HEK293 (cell line): ENCODE results near the gene CHN2.

ENCODE experiments used
- CTCF ChIA-PET: fragments of 350-600 bp; formaldehyde crosslinking; extraction: SDS; loops from one replicate; lab custom pipeline; 2021; ENCODE audit warnings: antibody characterized with exemption; lab: Yijun Ruan, JAX
- POLR2A ChIA-PET: fragments of 300-600 bp; formaldehyde crosslinking; extraction: SDS; loops from one replicate; lab custom pipeline; 2020; ENCODE audit warnings: antibody characterized with exemption, inconsistent platforms; lab: Yijun Ruan, JAX
- H3K27ac ChIP-seq: fragments of 200-500 bp; sonication (Bioruptor generic); 2 replicates; pipeline ENCODE4 v1.5.1; 2014; ENCODE audit warnings: low read depth, low read length, control low read depth, inconsistent platforms; ENCODE audit errors: extremely low read depth
- H3K36me3 ChIP-seq, 2 experiments: fragments of 200-500 bp in 1 of 2; sonication (Bioruptor generic) in 1 of 2; 1 replicate in 1 of 2; 2 replicates in 1 of 2; pipeline ENCODE4 v1.5.1; 2014 to 2017; ENCODE audit warnings: inconsistent platforms in 2 of 2, low read length in 2 of 2; ENCODE audit not compliant: control insufficient read depth in 2 of 2, insufficient read depth in 1 of 2
- H3K4me1 ChIP-seq: fragments of 200-500 bp; sonication (Bioruptor generic); 2 replicates; pipeline ENCODE4 v1.5.1; 2014; ENCODE audit warnings: mild to moderate bottlenecking, low read length, inconsistent platforms; ENCODE audit not compliant: control insufficient read depth, insufficient read depth
- H3K4me3 ChIP-seq: 2 replicates; pipeline ENCODE4 v1.5.1; 2011; ENCODE audit warnings: low read depth, mild to moderate bottlenecking, control low read depth, low read length, moderate library complexity
- H3K9me3 ChIP-seq: fragments of 200-500 bp; sonication (Bioruptor generic); 2 replicates; pipeline ENCODE4 v1.5.1; 2014; ENCODE audit warnings: low read depth, low read length, inconsistent platforms; ENCODE audit not compliant: control insufficient read depth, insufficient read depth
- BCL11B ChIP-seq: fragments of 450-650 bp; formaldehyde crosslinking; IDR thresholded peaks from 2 replicates; pipeline ENCODE4 v1.5.1; 2016; ENCODE audit warnings: low read depth, missing biosample characterization, missing genetic modification characterization
- GLIS1 ChIP-seq: fragments of 450-650 bp; formaldehyde crosslinking; IDR thresholded peaks from 2 replicates; pipeline ENCODE4 v1.5.1; 2016; ENCODE audit warnings: missing biosample characterization, missing genetic modification characterization
- KLF8 ChIP-seq: fragments of 450-650 bp; formaldehyde crosslinking; IDR thresholded peaks from 2 replicates; pipeline ENCODE4 v1.5.1; 2016; ENCODE audit warnings: missing biosample characterization, missing genetic modification characterization
- OSR2 ChIP-seq: fragments of 450-650 bp; formaldehyde crosslinking; IDR thresholded peaks from 2 replicates; pipeline ENCODE4 v1.5.1; 2016; ENCODE audit warnings: missing biosample characterization, missing genetic modification characterization
- PRDM4 ChIP-seq: fragments of 450-650 bp; formaldehyde crosslinking; IDR thresholded peaks from 2 replicates; pipeline ENCODE4 v1.5.1; 2017; ENCODE audit warnings: missing biosample characterization, missing genetic modification characterization
- SP7 ChIP-seq: fragments of 450-650 bp; formaldehyde crosslinking; IDR thresholded peaks from 2 replicates; pipeline ENCODE4 v1.5.1; 2016; ENCODE audit warnings: missing biosample characterization, missing genetic modification characterization
- ZBTB21 ChIP-seq: fragments of 450-650 bp; formaldehyde crosslinking; IDR thresholded peaks from 2 replicates; pipeline ENCODE4 v1.5.1; 2017; ENCODE audit warnings: missing biosample characterization, missing genetic modification characterization
- ZBTB7A ChIP-seq: fragments of 450-650 bp; formaldehyde crosslinking; IDR thresholded peaks from 2 replicates; pipeline ENCODE4 v1.5.1; 2016; ENCODE audit warnings: low read depth, missing biosample characterization, missing genetic modification characterization
- ZNF138 ChIP-seq: fragments of 450-650 bp; formaldehyde crosslinking; IDR thresholded peaks from 2 replicates; pipeline ENCODE4 v1.5.1; 2016; ENCODE audit warnings: missing biosample characterization, missing genetic modification characterization, borderline replicate concordance
- ZNF140 ChIP-seq: fragments of 450-650 bp; formaldehyde crosslinking; IDR thresholded peaks from 2 replicates; pipeline ENCODE4 v1.5.1; 2016; ENCODE audit warnings: missing biosample characterization, missing genetic modification characterization
- ZNF148 ChIP-seq: fragments of 450-650 bp; formaldehyde crosslinking; IDR thresholded peaks from 2 replicates; pipeline ENCODE4 v1.5.0; 2017; ENCODE audit warnings: missing biosample characterization, missing genetic modification characterization, borderline replicate concordance
- ZNF366 ChIP-seq: fragments of 450-650 bp; formaldehyde crosslinking; conservative IDR thresholded peaks from 2 replicates; pipeline ENCODE4 v1.5.1; 2016; ENCODE audit warnings: missing biosample characterization, missing genetic modification characterization
- ZNF426 ChIP-seq: fragments of 450-650 bp; formaldehyde crosslinking; IDR thresholded peaks from 2 replicates; pipeline ENCODE4 v1.5.1; 2017; ENCODE audit warnings: missing biosample characterization, missing genetic modification characterization, mild to moderate bottlenecking, inconsistent platforms, moderate library complexity
- ZNF529 ChIP-seq: fragments of 450-650 bp; formaldehyde crosslinking; IDR thresholded peaks from 2 replicates; pipeline ENCODE4 v1.5.1; 2017; ENCODE audit warnings: missing genetic modification characterization, missing biosample characterization; ENCODE audit not compliant: insufficient replicate concordance
- ZNF560 ChIP-seq: fragments of 450-650 bp; formaldehyde crosslinking; IDR thresholded peaks from 2 replicates; pipeline ENCODE4 v1.5.1; 2017; ENCODE audit warnings: missing biosample characterization, missing genetic modification characterization, borderline replicate concordance
- ZNF585B ChIP-seq: fragments of 450-650 bp; formaldehyde crosslinking; IDR thresholded peaks from 2 replicates; pipeline ENCODE4 v1.5.1; 2016; ENCODE audit warnings: missing biosample characterization, missing genetic modification characterization
- ZNF610 ChIP-seq: fragments of 450-650 bp; formaldehyde crosslinking; IDR thresholded peaks from 2 replicates; pipeline ENCODE4 v1.5.1; 2016; ENCODE audit warnings: missing biosample characterization, missing genetic modification characterization, borderline replicate concordance
- ZNF654 ChIP-seq: fragments of 450-650 bp; formaldehyde crosslinking; IDR thresholded peaks from 2 replicates; pipeline ENCODE4 v1.5.1; 2016; ENCODE audit warnings: low read depth, missing biosample characterization, missing genetic modification characterization
- ZSCAN23 ChIP-seq: fragments of 450-650 bp; formaldehyde crosslinking; IDR thresholded peaks from 2 replicates; pipeline ENCODE4 v1.5.1; 2016; ENCODE audit warnings: missing biosample characterization, missing genetic modification characterization
- ZSCAN30 ChIP-seq: fragments of 450-650 bp; IDR thresholded peaks from 2 replicates; pipeline ENCODE4 v1.5.1; 2018; ENCODE audit warnings: missing biosample characterization, mild to moderate bottlenecking, missing genetic modification characterization, moderate library complexity
- TF ChIP-seq, protein P1 (sequence below): fragments of 450-650 bp; formaldehyde crosslinking; IDR thresholded peaks from 2 replicates; pipeline ENCODE4 v1.5.1; 2016; ENCODE audit warnings: missing biosample characterization, missing genetic modification characterization
- TF ChIP-seq, protein P2 (sequence below): fragments of 450-650 bp; formaldehyde crosslinking; IDR thresholded peaks from 2 replicates; pipeline ENCODE4 v1.5.1; 2016; ENCODE audit warnings: missing biosample characterization, missing genetic modification characterization
- TF ChIP-seq, protein P3 (sequence below): fragments of 450-650 bp; formaldehyde crosslinking; IDR thresholded peaks from 2 replicates; pipeline ENCODE4 v1.5.1; 2016; ENCODE audit warnings: missing biosample characterization, missing genetic modification characterization
- TF ChIP-seq, protein P4 (sequence below): fragments of 450-650 bp; formaldehyde crosslinking; IDR thresholded peaks from 2 replicates; pipeline ENCODE4 v1.5.1; 2017; ENCODE audit warnings: missing biosample characterization, mild to moderate bottlenecking, missing genetic modification characterization, moderate library complexity

The CHN2 gene

GRCh38 chr7:29284696-29285443 lies 90.3 kb downstream of the CHN2 start (continued):
- TF ChIP-seq, protein P1, sequence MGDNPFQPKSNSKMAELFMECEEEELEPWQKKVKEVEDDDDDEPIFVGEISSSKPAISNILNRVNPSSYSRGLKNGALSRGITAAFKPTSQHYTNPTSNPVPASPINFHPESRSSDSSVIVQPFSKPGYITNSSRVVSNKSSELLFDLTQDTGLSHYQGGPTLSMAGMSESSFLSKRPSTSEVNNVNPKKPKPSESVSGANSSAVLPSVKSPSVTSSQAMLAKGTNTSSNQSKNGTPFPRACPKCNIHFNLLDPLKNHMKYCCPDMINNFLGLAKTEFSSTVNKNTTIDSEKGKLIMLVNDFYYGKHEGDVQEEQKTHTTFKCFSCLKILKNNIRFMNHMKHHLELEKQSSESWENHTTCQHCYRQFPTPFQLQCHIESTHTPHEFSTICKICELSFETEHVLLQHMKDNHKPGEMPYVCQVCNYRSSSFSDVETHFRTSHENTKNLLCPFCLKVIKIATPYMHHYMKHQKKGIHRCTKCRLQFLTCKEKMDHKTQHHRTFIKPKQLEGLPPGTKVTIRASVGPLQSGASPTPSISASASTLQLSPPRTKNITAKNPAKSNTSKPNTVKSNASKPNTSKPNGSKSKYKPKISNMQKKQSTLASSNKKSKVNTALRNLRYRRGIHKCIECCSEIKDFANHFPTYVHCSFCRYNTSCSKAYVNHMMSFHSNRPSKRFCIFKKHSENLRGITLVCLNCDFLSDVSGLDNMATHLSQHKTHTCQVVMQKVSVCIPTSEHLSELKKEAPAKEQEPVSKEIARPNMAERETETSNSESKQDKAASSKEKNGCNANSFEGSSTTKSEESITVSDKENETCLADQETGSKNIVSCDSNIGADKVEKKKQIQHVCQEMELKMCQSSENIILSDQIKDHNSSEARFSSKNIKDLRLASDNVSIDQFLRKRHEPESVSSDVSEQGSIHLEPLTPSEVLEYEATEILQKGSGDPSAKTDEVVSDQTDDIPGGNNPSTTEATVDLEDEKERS = no peak
- no peak for TF ChIP-seq PRDM4 (tag by site-specific recombination)
- no peak for TF ChIP-seq SP7
- no peak for TF ChIP-seq ZSCAN30
- no peak for TF ChIP-seq ZNF610
- TF ChIP-seq ZBTB21 (tag by site-specific recombination) = no peak; the same call in 1 of the 2 replicates
- TF ChIP-seq ZNF426 (tag by site-specific recombination) = no peak
- no peak for TF ChIP-seq ZNF140 (tag by site-specific recombination)

DNA sequence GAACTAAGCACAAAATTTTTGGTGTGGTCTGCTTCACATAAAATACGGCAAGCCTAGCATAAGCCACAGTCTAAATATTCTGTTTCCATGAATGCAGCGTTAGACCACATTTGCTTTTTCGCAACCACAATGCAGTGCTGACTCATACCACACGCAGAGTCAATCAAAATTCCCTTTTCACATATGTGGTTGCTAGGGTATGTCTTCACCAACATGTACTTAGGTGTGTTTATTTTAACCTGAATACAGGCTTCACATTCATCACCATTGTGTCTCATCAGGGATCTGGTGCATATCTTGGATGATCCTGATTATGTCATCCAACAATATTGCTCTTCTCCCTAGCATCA lies 90.8 kb downstream of the CHN2 start:
- POLR2A ChIA-PET = no interaction called here
- TF ChIP-seq BCL11B (tag by site-specific recombination) = no peak
- TF ChIP-seq GLIS1 (tag by site-specific recombination) = peak; percentile 94
- no peak for TF ChIP-seq ZBTB7A (tag by site-specific recombination)
- 0 out of 2 replicates have a peak, but pooled peaks have one; percentile 11 for TF ChIP-seq OSR2 (tag by site-specific recombination)
- no peak for TF ChIP-seq KLF8
- no peak for TF ChIP-seq ZNF148
- 0 out of 2 replicates have a peak, but pooled peaks have one; percentile 27 for TF ChIP-seq ZSCAN23 (tag by site-specific recombination)
- TF ChIP-seq ZNF560 (tag by site-specific recombination) = no peak
- TF ChIP-seq, protein P2, sequence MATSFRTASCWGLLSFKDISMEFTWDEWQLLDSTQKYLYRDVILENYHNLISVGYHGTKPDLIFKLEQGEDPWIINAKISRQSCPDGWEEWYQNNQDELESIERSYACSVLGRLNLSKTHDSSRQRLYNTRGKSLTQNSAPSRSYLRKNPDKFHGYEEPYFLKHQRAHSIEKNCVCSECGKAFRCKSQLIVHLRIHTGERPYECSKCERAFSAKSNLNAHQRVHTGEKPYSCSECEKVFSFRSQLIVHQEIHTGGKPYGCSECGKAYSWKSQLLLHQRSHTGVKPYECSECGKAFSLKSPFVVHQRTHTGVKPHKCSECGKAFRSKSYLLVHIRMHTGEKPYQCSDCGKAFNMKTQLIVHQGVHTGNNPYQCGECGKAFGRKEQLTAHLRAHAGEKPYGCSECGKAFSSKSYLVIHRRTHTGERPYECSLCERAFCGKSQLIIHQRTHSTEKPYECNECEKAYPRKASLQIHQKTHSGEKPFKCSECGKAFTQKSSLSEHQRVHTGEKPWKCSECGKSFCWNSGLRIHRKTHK (tag by site-specific recombination) = no peak
- TF ChIP-seq ZNF654 = no peak
- TF ChIP-seq ZNF366 = peak; percentile 79
- TF ChIP-seq ZNF529 (tag by site-specific recombination) = no peak
- TF ChIP-seq, protein P3, sequence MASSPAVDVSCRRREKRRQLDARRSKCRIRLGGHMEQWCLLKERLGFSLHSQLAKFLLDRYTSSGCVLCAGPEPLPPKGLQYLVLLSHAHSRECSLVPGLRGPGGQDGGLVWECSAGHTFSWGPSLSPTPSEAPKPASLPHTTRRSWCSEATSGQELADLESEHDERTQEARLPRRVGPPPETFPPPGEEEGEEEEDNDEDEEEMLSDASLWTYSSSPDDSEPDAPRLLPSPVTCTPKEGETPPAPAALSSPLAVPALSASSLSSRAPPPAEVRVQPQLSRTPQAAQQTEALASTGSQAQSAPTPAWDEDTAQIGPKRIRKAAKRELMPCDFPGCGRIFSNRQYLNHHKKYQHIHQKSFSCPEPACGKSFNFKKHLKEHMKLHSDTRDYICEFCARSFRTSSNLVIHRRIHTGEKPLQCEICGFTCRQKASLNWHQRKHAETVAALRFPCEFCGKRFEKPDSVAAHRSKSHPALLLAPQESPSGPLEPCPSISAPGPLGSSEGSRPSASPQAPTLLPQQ (tag by site-specific recombination) = 0 out of 2 replicates have a peak, but pooled peaks have one; percentile 34
- TF ChIP-seq ZNF585B = no peak
- no peak for TF ChIP-seq ZNF138 (tag by site-specific recombination)
- TF ChIP-seq, protein P4, sequence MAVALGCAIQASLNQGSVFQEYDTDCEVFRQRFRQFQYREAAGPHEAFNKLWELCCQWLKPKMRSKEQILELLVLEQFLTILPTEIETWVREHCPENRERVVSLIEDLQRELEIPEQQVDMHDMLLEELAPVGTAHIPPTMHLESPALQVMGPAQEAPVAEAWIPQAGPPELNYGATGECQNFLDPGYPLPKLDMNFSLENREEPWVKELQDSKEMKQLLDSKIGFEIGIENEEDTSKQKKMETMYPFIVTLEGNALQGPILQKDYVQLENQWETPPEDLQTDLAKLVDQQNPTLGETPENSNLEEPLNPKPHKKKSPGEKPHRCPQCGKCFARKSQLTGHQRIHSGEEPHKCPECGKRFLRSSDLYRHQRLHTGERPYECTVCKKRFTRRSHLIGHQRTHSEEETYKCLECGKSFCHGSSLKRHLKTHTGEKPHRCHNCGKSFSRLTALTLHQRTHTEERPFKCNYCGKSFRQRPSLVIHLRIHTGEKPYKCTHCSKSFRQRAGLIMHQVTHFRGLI (tag by site-specific recombination) = no peak

More for the DNA sequence above, 90.8 kb downstream of the CHN2 start:
- H3K4me1 ChIP-seq = peaks cover 20% of the 10 kb centered on the region
- H3K9me3 ChIP-seq = no peaks in the 10 kb centered on the region
- CTCF ChIA-PET = no interaction called here
- no peak overlapping the region for H3K4me3 ChIP-seq
- H3K27ac ChIP-seq = no peak overlapping the region; the same call in 1 of the 2 replicates
- no peaks in the 10 kb centered on the region for H3K36me3 ChIP-seq
